Mesenchymal stem cell (in vitro differentiated cells and primary cell): Measurements from ENCODE around the gene JOSD1.

Source experiments
- DNase-seq: peaks from one replicate; pipeline ENCODE4 v3.0.0-alpha.2; 2013
- H2AFZ ChIP-seq: one replicate; pipeline ENCODE4 v1.6.1; 2013; ENCODE audit warnings: low read depth, mild to moderate bottlenecking, control low read depth, inconsistent platforms, low read length, moderate library complexity
- H2AK5ac ChIP-seq: 2 replicates; pipeline ENCODE4 v1.6.1; 2013; ENCODE audit warnings: low read length, moderate library complexity, mild to moderate bottlenecking, inconsistent platforms; ENCODE audit not compliant: severe bottlenecking
- H2BK120ac ChIP-seq: one replicate; pipeline ENCODE4 v1.6.1; 2013; ENCODE audit warnings: low read depth, mild to moderate bottlenecking, inconsistent platforms, low read length, moderate library complexity
- H2BK12ac ChIP-seq, 2 experiments: one replicate each; pipeline ENCODE4 v1.6.1; 2013; ENCODE audit warnings: inconsistent platforms in 2 of 2, low read length in 2 of 2, mild to moderate bottlenecking in 2 of 2, moderate library complexity in 2 of 2, control low read depth in 1 of 2
- H2BK15ac ChIP-seq: one replicate; pipeline ENCODE4 v1.6.1; 2013; ENCODE audit warnings: mild to moderate bottlenecking, low read depth, inconsistent platforms; ENCODE audit not compliant: poor library complexity, severe bottlenecking
- H2BK5ac ChIP-seq: 2 replicates; pipeline ENCODE4 v1.6.1; 2013; ENCODE audit warnings: low read depth, mild to moderate bottlenecking, low read length, control low read depth, inconsistent platforms; ENCODE audit not compliant: poor library complexity, severe bottlenecking
- H3K14ac ChIP-seq, 2 experiments: one replicate each; pipeline ENCODE4 v1.6.1; 2013; ENCODE audit warnings: inconsistent platforms in 2 of 2, low read length in 2 of 2, control low read depth in 1 of 2, mild to moderate bottlenecking in 1 of 2, moderate library complexity in 1 of 2
- H3K18ac ChIP-seq, 2 experiments: one replicate each; pipeline ENCODE4 v1.6.1; 2013; ENCODE audit warnings: inconsistent platforms in 2 of 2, low read length in 2 of 2, control low read depth in 1 of 2, low read depth in 1 of 2, mild to moderate bottlenecking in 1 of 2
- H3K23ac ChIP-seq, 2 experiments: one replicate each; pipeline ENCODE4 v1.6.1; 2013; ENCODE audit warnings: inconsistent platforms in 2 of 2, low read length in 2 of 2, mild to moderate bottlenecking in 2 of 2, moderate library complexity in 2 of 2, control low read depth in 1 of 2
- H3K27ac ChIP-seq: 2 replicates; pipeline ENCODE4 v1.5.1; 2013; ENCODE audit warnings: mild to moderate bottlenecking, moderate library complexity, low read length, control low read depth, inconsistent platforms; ENCODE audit not compliant: poor library complexity, severe bottlenecking
- H3K27me3 ChIP-seq, 2 experiments: 2 replicates each; pipeline versions ENCODE4 v1.6.1 to v1.7.0; 2013; ENCODE audit warnings: low read length in 2 of 2, mild to moderate bottlenecking in 2 of 2, moderate library complexity in 2 of 2, control low read depth in 1 of 2, inconsistent platforms in 1 of 2; ENCODE audit not compliant: control insufficient read depth in 1 of 2, insufficient read depth in 1 of 2
- H3K36me3 ChIP-seq, 2 experiments: 2 replicates each; pipeline versions ENCODE4 v1.6.1 to v1.7.0; 2013; ENCODE audit warnings: low read length in 2 of 2, control low read depth in 1 of 2, inconsistent platforms in 1 of 2, low read depth in 1 of 2, mild to moderate bottlenecking in 1 of 2; ENCODE audit not compliant: insufficient read depth in 2 of 2, control insufficient read depth in 1 of 2
- H3K4ac ChIP-seq, 2 experiments: one replicate each; pipeline ENCODE4 v1.6.1; 2013; ENCODE audit warnings: inconsistent platforms in 2 of 2, low read length in 2 of 2, mild to moderate bottlenecking in 2 of 2, moderate library complexity in 2 of 2, control low read depth in 1 of 2, low read depth in 1 of 2
- H3K4me1 ChIP-seq: 2 replicates; pipeline ENCODE4 v1.6.1; 2013; ENCODE audit warnings: low read depth, low read length, control low read depth; ENCODE audit not compliant: control insufficient read depth, insufficient read depth
- H3K4me2 ChIP-seq: 2 replicates; pipeline ENCODE4 v1.6.1; 2013; ENCODE audit warnings: low read length, mild to moderate bottlenecking, inconsistent platforms; ENCODE audit not compliant: poor library complexity, severe bottlenecking
- H3K4me3 ChIP-seq, 2 experiments: 2 replicates each; pipeline versions ENCODE4 v1.5.1 to v1.7.0; 2013; ENCODE audit warnings: low read length in 2 of 2, mild to moderate bottlenecking in 2 of 2, control low read depth in 1 of 2, low read depth in 1 of 2; ENCODE audit not compliant: insufficient read depth in 1 of 2
- H3K79me1 ChIP-seq: replicated peaks from 2 replicates; pipeline ENCODE4 v1.6.1; 2013; ENCODE audit warnings: mild to moderate bottlenecking, control low read depth, low read length, inconsistent platforms; ENCODE audit not compliant: poor library complexity, severe bottlenecking
- H3K9ac ChIP-seq: 2 replicates; pipeline ENCODE4 v1.7.0; 2013; ENCODE audit warnings: mild to moderate bottlenecking, low read length, moderate library complexity
- H3K9me3 ChIP-seq: 2 replicates; pipeline ENCODE4 v1.7.0; 2013; ENCODE audit warnings: mild to moderate bottlenecking, low read length; ENCODE audit not compliant: control insufficient read depth
- H4K8ac ChIP-seq: one replicate; pipeline ENCODE4 v1.6.1; 2013; ENCODE audit warnings: inconsistent platforms, mild to moderate bottlenecking, low read length, moderate library complexity
- H4K91ac ChIP-seq: one replicate; pipeline ENCODE4 v1.6.1; 2013; ENCODE audit warnings: mild to moderate bottlenecking, low read length, inconsistent platforms
- WGBS: methylation state at CpG from one replicate; pipeline ENCODE4 v1.1.7; 2013; ENCODE audit warnings: mixed read lengths; 5-methylcytosine and 5-hydroxymethylcytosine counted together

The JOSD1 gene

DNA sequence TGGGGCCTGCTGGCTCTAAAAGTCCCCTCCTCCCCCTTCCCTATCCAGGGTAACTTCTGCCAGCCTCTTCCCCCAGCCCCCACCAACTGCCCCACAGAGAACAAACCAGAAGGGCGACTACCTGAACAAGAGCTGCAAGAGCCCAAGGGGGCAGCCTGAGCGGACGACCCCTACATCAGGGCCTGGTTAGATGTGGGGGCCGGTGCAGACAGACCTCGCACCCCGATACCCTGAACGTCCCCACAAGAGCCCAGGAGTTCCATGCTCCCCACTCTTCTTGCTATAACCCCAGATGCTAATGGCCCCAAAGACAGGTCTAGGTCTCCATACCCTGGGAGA, 34.4 kb upstream of the JOSD1 start:
- H4K91ac ChIP-seq: no peak overlapping the region
- no peak overlapping the region for H3K23ac ChIP-seq
- H3K4ac ChIP-seq: no peak overlapping the region
- no peak overlapping the region for H2BK12ac ChIP-seq
- H3K18ac ChIP-seq: no peak overlapping the region
- no peak overlapping the region for H3K14ac ChIP-seq
- H3K27ac ChIP-seq: no peak overlapping the region
- H3K79me1 ChIP-seq: peaks cover 10% of the 10 kb centered on the region
- no peak overlapping the region for H2BK120ac ChIP-seq
- H2BK15ac ChIP-seq: no peak overlapping the region
- no peak overlapping the region for H3K4me3 ChIP-seq
- H4K8ac ChIP-seq: no peak overlapping the region
- H2BK5ac ChIP-seq: no peak overlapping the region
- no peak overlapping the region for H3K4me2 ChIP-seq
- no peaks in the 10 kb centered on the region for H3K27me3 ChIP-seq
- no peak overlapping the region for H2AK5ac ChIP-seq
- no peaks in the 10 kb centered on the region for H3K9me3 ChIP-seq
- H3K9ac ChIP-seq: no peak overlapping the region
- 98% methylated on average over 7 of the region's 7 CpGs for WGBS
- H2AFZ ChIP-seq: no peak overlapping the region
- H3K4me1 ChIP-seq: peaks cover 3% of the 10 kb centered on the region
- H3K36me3 ChIP-seq: peaks cover 88 to 100% of the 10 kb centered on the region in 2 experiments
- no peak for DNase-seq

DNA sequence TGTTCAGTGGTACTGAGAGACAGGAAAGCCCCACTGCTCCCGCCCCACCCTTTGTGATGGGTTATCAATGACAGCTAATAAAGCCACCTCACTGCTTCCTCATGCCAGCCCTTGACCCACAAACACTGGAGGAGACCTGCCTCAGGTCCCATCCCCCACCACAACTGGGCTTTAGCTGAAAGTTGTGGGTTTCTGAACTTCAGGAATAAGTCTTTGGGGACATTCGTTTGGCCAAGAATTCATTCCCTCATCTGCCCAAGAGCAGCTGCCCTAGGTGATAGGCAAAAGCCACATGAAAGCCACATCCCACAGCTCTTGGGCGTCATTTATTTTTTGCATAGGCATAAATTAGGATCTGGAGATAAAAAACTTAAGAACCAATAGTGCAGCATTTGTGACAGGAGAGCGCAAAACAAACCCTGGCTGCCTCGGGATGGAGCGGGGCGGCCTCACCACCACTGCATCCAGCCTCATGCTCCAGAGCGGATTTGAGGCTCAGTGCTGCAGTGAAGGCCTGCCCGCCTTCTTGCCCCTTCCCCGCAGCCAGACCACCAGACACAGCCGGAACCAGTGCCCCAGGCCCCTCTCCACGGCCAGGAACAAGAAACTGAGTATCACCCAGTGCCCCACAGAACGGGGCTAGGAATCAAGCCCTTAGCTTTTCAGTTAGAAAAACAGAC, 33.8 kb upstream of the JOSD1 start:
- no peak overlapping the region for H3K14ac ChIP-seq
- no peaks in the 10 kb centered on the region for H3K9me3 ChIP-seq
- H3K4me3 ChIP-seq: no peak overlapping the region
- no peak overlapping the region for H3K27ac ChIP-seq
- DNase-seq: no peak
- no peak overlapping the region for H2AFZ ChIP-seq
- H4K91ac ChIP-seq: no peak overlapping the region
- no peak overlapping the region for H2BK12ac ChIP-seq
- no peak overlapping the region for H3K4ac ChIP-seq
- H3K27me3 ChIP-seq: no peaks in the 10 kb centered on the region
- H2BK15ac ChIP-seq: no peak overlapping the region
- peaks cover 88 to 100% of the 10 kb centered on the region in 2 experiments for H3K36me3 ChIP-seq
- H2BK120ac ChIP-seq: no peak overlapping the region
- H4K8ac ChIP-seq: no peak overlapping the region
- H2BK5ac ChIP-seq: no peak overlapping the region
- no peak overlapping the region for H3K4me2 ChIP-seq
- H2AK5ac ChIP-seq: no peak overlapping the region
- H3K79me1 ChIP-seq: peaks cover 11% of the 10 kb centered on the region
- H3K23ac ChIP-seq: no peak overlapping the region
- H3K18ac ChIP-seq: no peak overlapping the region
- no peak overlapping the region for H3K9ac ChIP-seq
- H3K4me1 ChIP-seq: peaks cover 3% of the 10 kb centered on the region
- WGBS: 89% methylated on average over 13 of the region's 13 CpGs

DNA sequence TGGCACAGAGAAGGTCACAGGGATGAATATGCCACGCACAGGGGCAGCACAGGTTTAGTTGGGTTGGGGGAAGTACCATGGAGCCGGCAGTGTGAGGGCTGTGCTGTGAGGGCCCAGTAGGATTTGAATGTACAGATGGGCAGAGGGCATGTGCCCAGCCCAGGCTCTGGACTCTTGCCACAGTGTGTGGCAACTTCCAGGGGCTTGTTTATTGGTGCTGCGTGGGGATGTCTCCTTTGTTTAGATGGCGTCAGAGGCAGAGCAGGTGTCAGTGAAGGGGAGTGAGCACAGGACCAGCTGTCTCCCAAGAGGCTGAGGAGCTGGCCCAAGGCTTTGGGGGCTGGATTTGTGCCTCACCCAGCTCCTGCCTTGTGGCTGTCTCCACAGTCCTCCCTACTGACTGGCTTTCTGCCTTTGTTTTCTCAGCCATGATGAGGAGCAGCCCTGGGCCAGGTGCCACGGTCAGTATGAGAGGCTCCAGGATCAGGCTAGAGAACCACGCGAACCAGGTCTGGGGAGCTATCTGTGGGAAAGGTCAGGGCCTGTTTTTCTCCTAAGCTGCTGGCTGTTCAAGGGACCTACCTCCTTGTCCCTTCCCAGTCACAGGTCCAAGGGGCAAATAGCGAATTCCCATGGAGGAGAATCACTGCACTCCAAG, 33.1 kb upstream of the JOSD1 start:
- no peak overlapping the region for H3K4me3 ChIP-seq
- H2AFZ ChIP-seq: no peak overlapping the region
- no peak overlapping the region for H3K27ac ChIP-seq
- H2BK15ac ChIP-seq: no peak overlapping the region
- no peak overlapping the region for H3K9ac ChIP-seq
- H2BK120ac ChIP-seq: no peak overlapping the region
- peaks cover 3% of the 10 kb centered on the region for H3K4me1 ChIP-seq
- no peak overlapping the region for H2BK12ac ChIP-seq
- H3K27me3 ChIP-seq: no peaks in the 10 kb centered on the region
- no peak overlapping the region for H3K23ac ChIP-seq
- peaks cover 12% of the 10 kb centered on the region for H3K79me1 ChIP-seq
- peak; percentile 32 for DNase-seq
- no peak overlapping the region for H2BK5ac ChIP-seq
- no peak overlapping the region for H3K14ac ChIP-seq
- no peak overlapping the region for H3K4ac ChIP-seq
- H3K36me3 ChIP-seq: peaks cover 88 to 100% of the 10 kb centered on the region in 2 experiments
- H3K4me2 ChIP-seq: no peak overlapping the region
- H3K18ac ChIP-seq: no peak overlapping the region
- no peak overlapping the region for H4K8ac ChIP-seq
- no peaks in the 10 kb centered on the region for H3K9me3 ChIP-seq
- no peak overlapping the region for H2AK5ac ChIP-seq
- H4K91ac ChIP-seq: no peak overlapping the region
- 93% methylated on average over 8 of the region's 8 CpGs for WGBS

DNA sequence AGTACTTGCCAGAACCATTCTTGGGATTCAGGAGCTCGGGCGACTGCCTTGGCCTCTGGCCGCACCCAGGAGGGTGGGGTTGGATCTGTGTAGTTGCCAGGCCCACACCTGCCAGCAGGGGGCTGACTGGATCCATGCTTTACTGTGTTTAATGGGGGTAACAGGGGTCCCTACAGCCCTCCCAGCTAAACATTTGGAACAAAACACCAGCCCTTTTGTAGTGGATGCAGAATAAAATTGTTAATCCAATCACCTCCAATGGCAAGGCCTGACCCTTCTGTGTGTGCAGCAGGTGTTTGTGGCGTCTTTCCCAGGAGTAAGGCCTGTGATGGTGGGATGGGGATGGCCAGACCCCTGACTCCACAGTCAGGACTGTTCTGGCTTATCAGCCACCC, 32.6 kb upstream of the JOSD1 start:
- no peaks in the 10 kb centered on the region for H3K9me3 ChIP-seq
- H3K14ac ChIP-seq: no peak overlapping the region
- no peak overlapping the region for H3K4me3 ChIP-seq
- no peak overlapping the region for H3K27ac ChIP-seq
- no peak overlapping the region for H2BK12ac ChIP-seq
- no peaks in the 10 kb centered on the region for H3K27me3 ChIP-seq
- H3K4ac ChIP-seq: no peak overlapping the region
- H4K91ac ChIP-seq: no peak overlapping the region
- no peak overlapping the region for H2AFZ ChIP-seq
- H3K4me1 ChIP-seq: peaks cover 3% of the 10 kb centered on the region
- H3K9ac ChIP-seq: no peak overlapping the region
- H3K79me1 ChIP-seq: peaks cover 10% of the 10 kb centered on the region
- H3K4me2 ChIP-seq: no peak overlapping the region
- no peak overlapping the region for H3K18ac ChIP-seq
- H2BK15ac ChIP-seq: no peak overlapping the region
- WGBS: 76% methylated on average over 4 of the region's 4 CpGs
- H3K36me3 ChIP-seq: peaks cover 88 to 100% of the 10 kb centered on the region in 2 experiments
- no peak overlapping the region for H2BK5ac ChIP-seq
- H3K23ac ChIP-seq: no peak overlapping the region
- DNase-seq: peak; percentile 35
- no peak overlapping the region for H2AK5ac ChIP-seq
- no peak overlapping the region for H4K8ac ChIP-seq
- no peak overlapping the region for H2BK120ac ChIP-seq
